MG63 (cell line): ENCODE measurements around the gene DIAPH1. TPM values are rescaled to one million over a fixed set of nuclear protein-coding genes. Genes with fewer than 3 reads are reported as not detected.

Experiments
- DNase-seq: peaks from one replicate; pipeline ENCODE4 v3.0.0-alpha.2; 2020
- H3K27me3 ChIP-seq: fragments of 250-450 bp; sonication (Bioruptor Pico); 2 replicates; pipeline ENCODE4 v1.5.1; 2020; ENCODE audit warnings: mild to moderate bottlenecking, moderate library complexity
- H3K36me3 ChIP-seq: fragments of 250-450 bp; sonication (Bioruptor Pico); 2 replicates; pipeline ENCODE4 v1.5.1; 2020; ENCODE audit warnings: mild to moderate bottlenecking, moderate library complexity
- H3K4me3 ChIP-seq: fragments of 250-450 bp; sonication (Bioruptor Pico); 2 replicates; pipeline ENCODE4 v1.5.1; 2020; ENCODE audit warnings: mild to moderate bottlenecking, moderate library complexity
- H3K9me3 ChIP-seq: fragments of 250-450 bp; sonication (Bioruptor Pico); 2 replicates; pipeline ENCODE4 v1.5.1; 2020; ENCODE audit warnings: mild to moderate bottlenecking, moderate library complexity
- total RNA-seq: library from RNA; depleted of rRNA; stranded (reverse); fragments of >200 nt; shearing (Covaris generic); gene quantifications from 2 replicates; pipeline ENCODE4 v1.2.3, GENCODE V29; 2014; ENCODE audit warnings: low replicate concordance

The DIAPH1 gene
- total RNA-seq, 1 experiment from 2014 or later, result 43.9 TPM

- H3K36me3 ChIP-seq, result peaks cover 68% of the 10 kb centered on the region
- H3K9me3 ChIP-seq, result no peaks in the 10 kb centered on the region
- no peak for DNase-seq
- H3K27me3 ChIP-seq, result no peaks in the 10 kb centered on the region
- H3K4me3 ChIP-seq, result no peak overlapping the region
These were observed 105.7 kb downstream of the DIAPH1 start for GRCh38 chr5:141512911-141513626.

- Histone ChIP-seq H3K36me3 (peaks cover 63% of the 10 kb centered on the region), H3K4me3 (no peak overlapping the region), H3K27me3 (no peaks in the 10 kb centered on the region), H3K9me3 (no peaks in the 10 kb centered on the region)
- peak; percentile 52 for DNase-seq
These were observed 106.3 kb downstream of the DIAPH1 start for GRCh38 chr5:141512390-141512910.

- no peaks in the 10 kb centered on the region for H3K9me3 ChIP-seq
- no peak for DNase-seq
- no peak overlapping the region for H3K4me3 ChIP-seq
- no peaks in the 10 kb centered on the region for H3K27me3 ChIP-seq
- peaks cover 60% of the 10 kb centered on the region for H3K36me3 ChIP-seq
These were observed 107.0 kb downstream of the DIAPH1 start for GRCh38 chr5:141511771-141512325.

GRCh38 chr5:141510850-141511601 lies 107.8 kb downstream of the DIAPH1 start:
- Histone ChIP-seq H3K4me3 (no peak overlapping the region), H3K9me3 (no peaks in the 10 kb centered on the region), H3K36me3 (peaks cover 57% of the 10 kb centered on the region), H3K27me3 (no peaks in the 10 kb centered on the region)
- DNase-seq, result no peak

GRCh38 chr5:141510160-141510559 lies 108.6 kb downstream of the DIAPH1 start:
- Histone ChIP-seq H3K27me3 (no peaks in the 10 kb centered on the region), H3K36me3 (peaks cover 59% of the 10 kb centered on the region), H3K4me3 (no peak overlapping the region), H3K9me3 (no peaks in the 10 kb centered on the region)
- no peak for DNase-seq

GRCh38 chr5:141508798-141509611 lies 109.8 kb downstream of the DIAPH1 start:
- Histone ChIP-seq H3K36me3 (peaks cover 63% of the 10 kb centered on the region), H3K9me3 (no peaks in the 10 kb centered on the region), H3K27me3 (no peaks in the 10 kb centered on the region), H3K4me3 (peak overlapping the region; percentile 22)
- DNase-seq, result peak; percentile 99

GRCh38 chr5:141508440-141508797 lies 110.4 kb downstream of the DIAPH1 start:
- Histone ChIP-seq H3K36me3 (peaks cover 66% of the 10 kb centered on the region), H3K4me3 (peak overlapping the region; percentile 22), H3K9me3 (no peaks in the 10 kb centered on the region), H3K27me3 (no peaks in the 10 kb centered on the region)
- no peak for DNase-seq

- peak; percentile 97 for DNase-seq
- Histone ChIP-seq H3K27me3 (no peaks in the 10 kb centered on the region), H3K36me3 (peaks cover 61% of the 10 kb centered on the region), H3K4me3 (no peak overlapping the region), H3K9me3 (no peaks in the 10 kb centered on the region)
These were observed 111.3 kb downstream of the DIAPH1 start for GRCh38 chr5:141507387-141508091.

GRCh38 chr5:141506381-141507155 lies 112.2 kb downstream of the DIAPH1 start:
- Histone ChIP-seq H3K36me3 (peaks cover 58% of the 10 kb centered on the region), H3K4me3 (no peak overlapping the region), H3K27me3 (no peaks in the 10 kb centered on the region), H3K9me3 (no peaks in the 10 kb centered on the region)
- no peak for DNase-seq

- Histone ChIP-seq H3K36me3 (peaks cover 48% of the 10 kb centered on the region), H3K9me3 (no peaks in the 10 kb centered on the region), H3K4me3 (no peak overlapping the region), H3K27me3 (no peaks in the 10 kb centered on the region)
- DNase-seq, result no peak
These were observed 114.6 kb downstream of the DIAPH1 start for GRCh38 chr5:141504216-141504615.

GRCh38 chr5:141503681-141504080 lies 115.1 kb downstream of the DIAPH1 start:
- peaks cover 48% of the 10 kb centered on the region for H3K36me3 ChIP-seq
- DNase-seq, result no peak
- H3K27me3 ChIP-seq, result no peaks in the 10 kb centered on the region
- H3K4me3 ChIP-seq, result no peak overlapping the region
- no peaks in the 10 kb centered on the region for H3K9me3 ChIP-seq

GRCh38 chr5:141501761-141502160 lies 117.0 kb downstream of the DIAPH1 start:
- Histone ChIP-seq H3K9me3 (no peaks in the 10 kb centered on the region), H3K36me3 (peaks cover 57% of the 10 kb centered on the region), H3K4me3 (no peak overlapping the region), H3K27me3 (no peaks in the 10 kb centered on the region)
- no peak for DNase-seq

GRCh38 chr5:141496038-141496437 lies 122.8 kb downstream of the DIAPH1 start:
- Histone ChIP-seq H3K27me3 (no peaks in the 10 kb centered on the region), H3K9me3 (no peaks in the 10 kb centered on the region), H3K4me3 (no peak overlapping the region), H3K36me3 (peaks cover 46% of the 10 kb centered on the region)
- no peak for DNase-seq

- Histone ChIP-seq H3K4me3 (no peak overlapping the region), H3K36me3 (peaks cover 50% of the 10 kb centered on the region), H3K27me3 (no peaks in the 10 kb centered on the region), H3K9me3 (no peaks in the 10 kb centered on the region)
- no peak for DNase-seq
These were observed 123.4 kb downstream of the DIAPH1 start for GRCh38 chr5:141495453-141495811.

- Histone ChIP-seq H3K27me3 (no peaks in the 10 kb centered on the region), H3K36me3 (peaks cover 52% of the 10 kb centered on the region), H3K4me3 (no peak overlapping the region), H3K9me3 (no peaks in the 10 kb centered on the region)
- no peak for DNase-seq
These were observed 123.9 kb downstream of the DIAPH1 start for GRCh38 chr5:141494761-141495452.
